ENCODE results near the gene BICC1.

GRCh38 chr10:58555930-58556311 lies 43.2 kb downstream of the BICC1 start:
- TF ChIP-seq CTCF (IDR thresholded peaks at IDR 0.05) = no peak
- no peak for TF ChIP-seq EZH2 (IDR thresholded peaks at IDR 0.05; ENCODE audit: borderline replicate concordance, insufficient read depth, low read depth, low read length, poor library complexity, severe bottlenecking)

Measured in B cell (primary cell).